ENCODE results near the gene SURF6.

GRCh38 chr9:133347985-133348717, 12.2 kb upstream of the SURF6 start, which contains the start of the genes MED22 and RPL7A:
- TF ChIP-seq POLR2A (IDR thresholded peaks at IDR 0.05) (peak; percentile 67 to 76), EP300 (IDR thresholded peaks at IDR 0.05) (peak; percentile 14 to 96), CTCF (IDR thresholded peaks at IDR 0.05) (peak in 2 of 5 experiments; percentile 48 to 50)
